OCI-LY1 (cell line): ENCODE measurements around the gene GLP2R.

Source experiments
- CTCF ChIP-seq: fragments of 200-600 bp; sonication (generic), shearing (Covaris generic); IDR thresholded peaks from 2 replicates; pipeline ENCODE4 v1.5.1; 2017; ENCODE audit warnings: mild to moderate bottlenecking, antibody characterized with exemption, low read length, moderate library complexity, mixed read lengths
- EZH2 ChIP-seq: fragments of 200-600 bp; sonication (generic), shearing (Covaris generic); IDR thresholded peaks from 2 replicates; pipeline ENCODE4 v1.8.0; 2017; ENCODE audit warnings: borderline replicate concordance, mixed run types, mild to moderate bottlenecking, antibody characterized with exemption, low read length, moderate library complexity, mixed read lengths

- no peak for TF ChIP-seq EZH2
- TF ChIP-seq CTCF = no peak
Observed at GRCh38 chr17:9907131-9907530, 81.4 kb downstream of the GLP2R start.
